ENCODE results near the gene CEP72.
A peak's percentile ranks its signal among the peaks of the same experiment; 100 is the strongest.
"Not testable (repeated sequence)": the region's sequence is repeated elsewhere in the genome, so short reads cannot be mapped to it uniquely, and the experiment has no call there.

The CEP72 gene

GRCh38 chr5:600886-601541, 11.1 kb upstream of the CEP72 start:
- no peak for DNase-seq

GRCh38 chr5:601771-602465, 10.2 kb upstream of the CEP72 start:
- DNase-seq, result no peak

DNA sequence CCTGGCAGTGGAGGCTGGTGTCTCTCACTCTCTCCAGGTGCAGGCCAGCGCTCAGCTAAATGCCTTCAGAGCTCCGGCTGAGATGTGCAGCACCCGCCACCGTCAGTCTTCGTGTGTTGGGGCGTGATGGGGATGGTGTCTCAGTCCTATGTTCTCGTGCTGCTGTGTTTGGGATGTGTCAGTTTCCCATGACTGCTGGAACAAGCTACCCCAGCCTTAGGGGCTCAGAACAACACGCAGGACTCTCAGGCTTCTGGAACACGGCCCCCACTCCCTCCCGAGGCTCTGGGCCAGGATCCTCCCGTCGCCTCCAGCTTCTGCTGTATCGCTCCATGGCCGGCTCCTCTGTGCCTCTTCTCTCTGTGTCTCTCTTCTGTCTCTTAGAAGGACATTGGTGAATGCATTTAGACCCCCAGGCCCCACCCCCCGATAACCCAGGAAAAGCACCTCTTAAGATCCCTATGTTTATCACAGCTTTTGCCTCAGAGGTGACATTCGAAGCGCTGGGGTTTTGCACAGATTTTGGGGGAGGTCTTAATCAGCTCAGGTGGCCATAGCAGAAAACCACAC, 9.6 kb upstream of the CEP72 start:
- no peak for DNase-seq

DNA sequence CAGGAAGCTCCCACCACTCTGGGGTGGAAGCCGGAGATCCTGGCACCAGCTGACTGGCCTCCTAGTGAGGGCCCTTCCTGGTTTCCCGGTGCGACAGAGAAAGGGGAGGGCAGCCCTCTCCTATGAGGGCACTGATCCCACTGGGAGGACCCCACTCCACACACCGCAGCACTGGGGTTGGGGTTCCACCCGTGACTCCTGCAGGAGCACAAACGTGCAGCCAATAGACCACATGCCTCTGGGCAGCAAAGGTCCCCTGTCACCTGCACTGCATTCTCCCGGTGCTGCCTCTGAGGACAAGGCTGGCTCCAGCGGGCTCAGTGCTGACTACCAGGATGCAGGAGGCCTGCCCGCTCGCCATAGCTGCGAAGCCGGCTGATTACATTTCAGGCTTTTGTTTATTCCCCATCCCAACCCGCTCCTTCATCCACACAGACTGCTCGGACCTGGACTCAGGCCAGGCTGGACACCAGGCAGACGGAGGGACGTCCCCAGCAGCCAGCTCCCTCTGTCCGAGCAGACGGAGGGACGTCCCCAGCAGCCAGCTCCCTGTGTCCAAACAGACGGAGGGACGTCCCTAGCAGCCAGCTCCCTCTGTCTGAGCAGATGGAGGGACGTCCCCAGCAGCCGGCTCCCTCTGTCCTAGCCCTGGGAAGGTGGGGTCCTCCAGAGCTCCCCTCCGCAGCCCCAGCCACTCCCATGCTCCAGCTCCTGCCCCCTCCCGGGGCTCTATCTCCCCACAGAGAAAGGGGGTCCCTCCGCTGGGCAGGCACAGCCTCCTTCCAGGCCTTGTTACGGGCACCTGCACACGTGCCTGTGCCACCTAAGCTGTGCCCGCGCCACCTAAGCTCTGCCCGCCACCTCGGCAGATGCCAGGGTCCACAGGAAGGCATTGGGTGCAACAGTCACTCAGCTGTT, 8.8 kb upstream of the CEP72 start:
- no peak for DNase-seq

GRCh38 chr5:604391-604831, 7.7 kb upstream of the CEP72 start:
- DNase-seq, result no peak

- DNase-seq, result not testable (repeated sequence)
Measured at GRCh38 chr5:605090-605489, 7.0 kb upstream of the CEP72 start.

- DNase-seq, result no peak
Measured at GRCh38 chr5:606061-606460, 6.1 kb upstream of the CEP72 start.

DNA sequence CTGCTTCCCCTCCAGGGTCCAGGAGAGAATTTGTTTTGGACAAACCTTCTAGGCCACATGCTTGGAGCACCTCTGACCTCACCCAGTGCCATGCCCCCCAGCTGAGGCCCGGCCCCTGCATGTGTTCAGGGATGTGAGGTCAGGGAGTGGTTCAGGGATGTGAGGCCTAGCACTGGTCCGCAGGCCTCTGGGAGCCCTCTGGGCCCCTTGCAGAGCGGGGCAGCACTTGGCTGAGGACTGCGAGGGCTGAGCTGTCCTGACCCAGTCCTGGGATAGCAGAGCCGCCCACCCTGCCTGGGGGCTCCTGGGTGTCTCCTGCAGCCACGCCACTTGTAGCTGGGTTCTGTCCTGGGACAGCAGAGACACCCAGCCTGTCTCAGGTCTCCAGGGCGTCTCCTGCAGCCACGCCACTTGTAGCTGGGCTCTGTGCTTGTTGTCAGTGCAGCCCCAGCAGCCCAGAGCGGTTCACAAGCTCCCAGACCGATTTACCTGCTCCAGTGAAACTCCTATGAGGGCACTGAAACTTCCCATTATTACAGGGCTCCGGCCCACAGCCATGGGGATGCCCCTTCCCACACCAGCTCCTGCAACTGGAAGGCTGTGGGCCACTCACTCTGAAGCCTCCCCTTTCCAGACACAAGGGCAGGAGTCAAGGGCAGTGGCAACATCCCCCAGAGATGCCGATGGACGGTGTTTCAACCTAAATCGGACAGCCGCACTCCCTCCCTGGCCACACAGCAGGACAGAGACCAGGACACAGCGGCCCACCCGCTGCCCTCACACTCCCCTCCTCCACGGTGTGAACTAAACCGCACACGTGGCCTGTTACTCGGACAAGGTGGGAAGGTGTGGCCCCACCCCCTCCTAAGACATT, 5.4 kb upstream of the CEP72 start:
- DNase-seq, result no peak

GRCh38 chr5:607541-608428, 4.4 kb upstream of the CEP72 start:
- no peak for DNase-seq

GRCh38 chr5:608429-609370, 3.4 kb upstream of the CEP72 start:
- no peak for DNase-seq

GRCh38 chr5:609506-609905, 2.6 kb upstream of the CEP72 start:
- no peak for DNase-seq

DNA sequence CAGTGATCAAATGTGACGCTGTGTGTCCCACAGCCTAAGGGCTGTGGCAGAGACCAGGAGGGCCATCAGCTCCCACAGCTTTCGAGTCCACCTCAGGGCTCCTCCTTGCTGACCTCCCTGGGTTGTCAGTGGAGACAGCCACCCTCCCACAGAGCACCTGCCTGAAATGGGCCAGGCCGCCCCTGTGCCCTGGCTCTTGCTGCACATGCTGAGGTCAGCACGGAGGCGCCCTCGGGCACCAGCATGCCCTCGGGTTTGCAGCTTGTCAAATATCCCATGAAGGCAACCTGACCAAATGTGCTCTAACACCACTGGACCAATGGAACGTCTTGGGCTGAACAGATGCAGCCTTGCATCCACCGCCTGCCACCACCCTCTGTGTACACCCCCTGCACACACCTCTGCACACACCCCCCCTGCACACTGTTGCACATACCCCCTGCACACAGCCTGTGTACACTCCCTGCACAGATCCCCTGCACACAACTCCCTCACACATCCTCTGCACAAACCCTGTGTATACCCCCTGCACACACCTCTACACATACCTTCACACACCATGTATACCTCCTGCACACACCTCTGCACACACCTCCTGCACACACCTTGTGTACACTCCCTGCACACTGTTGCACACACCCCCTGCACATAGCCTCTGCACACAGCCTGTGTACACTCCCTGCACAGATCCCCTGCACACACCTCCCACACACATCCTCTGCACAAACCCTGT, 2.0 kb upstream of the CEP72 start:
- DNase-seq, result no peak

GRCh38 chr5:610744-611730, 1.1 kb upstream of the CEP72 start:
- DNase-seq, result no peak

- DNase-seq, result peak; percentile 16
Measured at GRCh38 chr5:612498-613424, 621 bp downstream of the CEP72 start.

DNA sequence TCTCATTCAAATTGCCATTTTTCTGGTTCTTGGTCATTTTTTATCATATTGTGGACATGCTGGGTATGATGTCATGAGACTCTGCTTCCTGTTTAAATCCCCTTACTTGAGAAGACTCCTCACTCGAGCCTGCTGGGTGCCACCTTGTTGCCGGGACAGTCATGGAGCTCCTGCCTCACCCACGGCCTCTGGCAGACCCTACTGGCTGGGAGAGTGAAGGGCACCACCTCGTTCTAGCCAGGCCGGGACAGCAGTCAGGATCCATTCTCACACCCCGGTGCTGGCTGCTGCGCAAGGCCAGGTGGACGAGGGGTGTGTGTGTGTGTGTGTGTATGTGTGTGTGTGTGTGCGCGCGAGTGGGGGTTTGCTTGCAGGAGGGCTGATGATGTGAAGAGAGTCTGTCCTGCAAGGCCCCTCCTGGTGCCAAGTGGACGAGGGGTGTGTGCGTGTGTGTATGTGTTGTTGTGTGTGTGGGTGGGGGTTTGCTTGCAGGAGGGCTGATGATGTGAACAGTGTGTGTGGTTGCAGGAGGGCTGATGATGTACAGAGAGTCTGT, 4.4 kb downstream of the CEP72 start:
- DNase-seq, result no peak

- no peak for DNase-seq
Measured at GRCh38 chr5:617896-618295, 5.8 kb downstream of the CEP72 start.

DNA sequence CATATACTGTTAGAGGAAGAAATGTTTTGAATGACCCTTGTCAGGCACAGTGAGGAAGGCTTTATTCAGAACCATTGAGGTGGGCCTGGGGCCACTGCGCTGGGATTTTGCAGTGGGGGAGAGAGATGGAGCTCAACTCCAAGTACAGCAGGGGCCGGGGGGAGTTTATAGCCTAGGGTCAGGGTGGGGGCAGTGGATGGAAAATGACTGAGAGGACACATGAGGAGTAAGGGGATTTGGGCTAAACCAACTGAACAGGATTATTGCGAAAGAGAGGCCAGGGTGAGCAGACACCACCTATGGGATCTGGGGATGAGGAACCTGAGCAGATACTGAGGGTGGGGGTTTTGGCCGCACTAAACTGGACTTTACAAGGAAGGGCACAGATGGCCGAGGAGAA, 6.3 kb downstream of the CEP72 start:
- no peak for DNase-seq
